Breast epithelium (tissue), 3 donors: ENCODE measurements around the gene NPAS4.

Source experiments
- POLR2A ChIP-seq: fragments of 450-650 bp; IDR thresholded peaks from one replicate; pipeline ENCODE4 v1.6.1; 2016; ENCODE audit warnings: antibody characterized with exemption, mild to moderate bottlenecking, moderate library complexity
- POLR2AphosphoS5 ChIP-seq, 3 donors: sonication (generic); formaldehyde crosslinking; IDR thresholded peaks; one replicate each; pipeline ENCODE4 v1.6.1; 2017; ENCODE audit warnings: antibody characterized with exemption in 3 of 3
- TF ChIP-seq, protein P1 (sequence below), 3 donors: fragments of 450-650 bp; IDR thresholded peaks; one replicate each; pipeline ENCODE4 v1.5.1; 2016 to 2017; ENCODE audit warnings: antibody characterized with exemption in 3 of 3, mild to moderate bottlenecking in 3 of 3, moderate library complexity in 3 of 3

- TF ChIP-seq, protein P1, sequence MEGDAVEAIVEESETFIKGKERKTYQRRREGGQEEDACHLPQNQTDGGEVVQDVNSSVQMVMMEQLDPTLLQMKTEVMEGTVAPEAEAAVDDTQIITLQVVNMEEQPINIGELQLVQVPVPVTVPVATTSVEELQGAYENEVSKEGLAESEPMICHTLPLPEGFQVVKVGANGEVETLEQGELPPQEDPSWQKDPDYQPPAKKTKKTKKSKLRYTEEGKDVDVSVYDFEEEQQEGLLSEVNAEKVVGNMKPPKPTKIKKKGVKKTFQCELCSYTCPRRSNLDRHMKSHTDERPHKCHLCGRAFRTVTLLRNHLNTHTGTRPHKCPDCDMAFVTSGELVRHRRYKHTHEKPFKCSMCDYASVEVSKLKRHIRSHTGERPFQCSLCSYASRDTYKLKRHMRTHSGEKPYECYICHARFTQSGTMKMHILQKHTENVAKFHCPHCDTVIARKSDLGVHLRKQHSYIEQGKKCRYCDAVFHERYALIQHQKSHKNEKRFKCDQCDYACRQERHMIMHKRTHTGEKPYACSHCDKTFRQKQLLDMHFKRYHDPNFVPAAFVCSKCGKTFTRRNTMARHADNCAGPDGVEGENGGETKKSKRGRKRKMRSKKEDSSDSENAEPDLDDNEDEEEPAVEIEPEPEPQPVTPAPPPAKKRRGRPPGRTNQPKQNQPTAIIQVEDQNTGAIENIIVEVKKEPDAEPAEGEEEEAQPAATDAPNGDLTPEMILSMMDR (IDR thresholded peaks at IDR 0.05): no peak
- TF ChIP-seq POLR2A (no peak), POLR2AphosphoS5 (IDR thresholded peaks at IDR 0.05) (no peak)
Observed at GRCh38 chr11:66418168-66418985, 2.5 kb upstream of the NPAS4 start.
